Omental fat pad (tissue), 4 donors: ENCODE results near the gene ABCC10. TPM values are rescaled to one million over a fixed set of nuclear protein-coding genes. Genes with fewer than 3 reads are reported as not detected.
"Not testable (repeated sequence)": the region's sequence is repeated elsewhere in the genome, so short reads cannot be mapped to it uniquely, and the experiment has no call there.

Experiments
- ATAC-seq: fragments of 150-250 bp; one replicate; pipeline ENCODE4 v1.9.1; 2016; ENCODE audit warnings: mild to moderate bottlenecking, moderate library complexity; ENCODE audit not compliant: low FRiP score
- DNase-seq: peaks from one replicate; pipeline ENCODE4 v3.0.0-alpha.2; 2019; ENCODE audit warnings: low spot score
- total RNA-seq, 4 donors: library from RNA; depleted of rRNA; stranded (reverse); fragments of >200 nt; gene quantifications; one replicate each; pipeline ENCODE4 v1.1.0, GENCODE V29; 2016
- TF ChIP-seq, protein P1 (sequence below), 3 donors: fragments of 450-650 bp; IDR thresholded peaks; one replicate each; pipeline ENCODE4 v1.5.1; 2016 to 2017; ENCODE audit warnings: antibody characterized with exemption in 3 of 3, mild to moderate bottlenecking in 3 of 3, moderate library complexity in 2 of 3

ABCC10 gene
- total RNA-seq, 4 donors from 2014 or later, result 11.5 to 21.9 (median 14.2) TPM

DNA sequence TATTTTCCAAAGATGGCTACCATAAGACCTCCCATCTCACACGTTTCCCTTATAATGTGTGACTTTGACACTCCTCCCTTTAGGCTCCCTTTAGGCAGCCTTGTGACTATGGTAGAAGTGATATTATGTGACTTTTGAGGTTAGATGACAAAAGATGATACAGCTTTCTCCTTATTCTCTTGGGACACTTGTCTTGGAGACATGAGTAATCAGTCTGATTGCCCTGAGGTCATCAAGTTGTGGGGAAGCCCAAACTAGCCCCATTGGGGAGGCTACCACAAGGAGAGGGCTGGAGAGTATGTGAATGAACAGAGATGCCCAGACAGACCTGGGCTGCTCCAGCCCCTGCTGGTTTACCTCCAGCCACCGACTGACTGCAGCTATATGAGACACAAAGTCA is 38.6 kb downstream of the ABCC10 start:
- TF ChIP-seq, protein P1, sequence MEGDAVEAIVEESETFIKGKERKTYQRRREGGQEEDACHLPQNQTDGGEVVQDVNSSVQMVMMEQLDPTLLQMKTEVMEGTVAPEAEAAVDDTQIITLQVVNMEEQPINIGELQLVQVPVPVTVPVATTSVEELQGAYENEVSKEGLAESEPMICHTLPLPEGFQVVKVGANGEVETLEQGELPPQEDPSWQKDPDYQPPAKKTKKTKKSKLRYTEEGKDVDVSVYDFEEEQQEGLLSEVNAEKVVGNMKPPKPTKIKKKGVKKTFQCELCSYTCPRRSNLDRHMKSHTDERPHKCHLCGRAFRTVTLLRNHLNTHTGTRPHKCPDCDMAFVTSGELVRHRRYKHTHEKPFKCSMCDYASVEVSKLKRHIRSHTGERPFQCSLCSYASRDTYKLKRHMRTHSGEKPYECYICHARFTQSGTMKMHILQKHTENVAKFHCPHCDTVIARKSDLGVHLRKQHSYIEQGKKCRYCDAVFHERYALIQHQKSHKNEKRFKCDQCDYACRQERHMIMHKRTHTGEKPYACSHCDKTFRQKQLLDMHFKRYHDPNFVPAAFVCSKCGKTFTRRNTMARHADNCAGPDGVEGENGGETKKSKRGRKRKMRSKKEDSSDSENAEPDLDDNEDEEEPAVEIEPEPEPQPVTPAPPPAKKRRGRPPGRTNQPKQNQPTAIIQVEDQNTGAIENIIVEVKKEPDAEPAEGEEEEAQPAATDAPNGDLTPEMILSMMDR (IDR thresholded peaks at IDR 0.05), result no peak
- DNase-seq (no peak), ATAC-seq (no peak)

DNA sequence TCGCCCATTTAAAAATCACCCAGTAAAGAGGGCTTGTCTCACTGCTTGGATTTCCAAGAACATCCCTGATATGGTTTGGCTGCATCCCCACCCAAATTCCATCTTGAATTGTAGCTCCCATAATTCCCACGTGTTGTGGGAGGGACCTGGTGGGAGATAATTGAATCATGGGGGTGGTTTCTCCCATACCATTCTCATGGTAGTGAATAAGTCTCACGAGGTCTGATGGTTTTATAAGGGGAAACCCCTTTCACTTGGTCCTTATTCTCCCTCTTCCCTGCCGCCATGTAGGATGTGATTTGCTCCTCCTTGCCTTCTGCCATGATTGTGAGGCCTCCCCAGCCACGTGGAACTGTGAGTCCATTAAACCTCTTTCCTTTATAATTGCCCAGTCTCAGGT is 39.9 kb downstream of the ABCC10 start:
- DNase-seq, ATAC-seq: not testable (repeated sequence)

DNA sequence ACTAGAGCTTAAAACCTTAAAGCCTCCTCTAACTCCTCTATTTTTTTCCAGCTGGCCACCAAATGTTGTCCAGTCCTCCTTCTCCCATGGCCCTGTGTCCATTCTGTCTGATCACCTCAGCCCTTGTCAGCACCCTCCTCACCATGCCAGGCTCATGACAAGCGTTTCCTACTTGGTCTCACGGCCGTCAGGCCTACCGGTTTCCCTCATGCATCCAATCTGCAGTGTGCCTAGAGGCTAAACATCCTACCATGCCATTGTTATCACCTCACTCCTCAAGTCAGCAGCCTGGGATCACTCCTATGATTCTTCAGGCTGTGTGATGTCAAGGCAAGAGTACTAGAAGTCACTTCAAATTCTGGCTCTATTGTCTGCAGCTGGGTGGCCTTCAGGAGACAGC is 40.4 kb downstream of the ABCC10 start:
- ATAC-seq (no peak), DNase-seq (no peak)
- TF ChIP-seq, protein P1 (IDR thresholded peaks at IDR 0.05), result no peak

DNA sequence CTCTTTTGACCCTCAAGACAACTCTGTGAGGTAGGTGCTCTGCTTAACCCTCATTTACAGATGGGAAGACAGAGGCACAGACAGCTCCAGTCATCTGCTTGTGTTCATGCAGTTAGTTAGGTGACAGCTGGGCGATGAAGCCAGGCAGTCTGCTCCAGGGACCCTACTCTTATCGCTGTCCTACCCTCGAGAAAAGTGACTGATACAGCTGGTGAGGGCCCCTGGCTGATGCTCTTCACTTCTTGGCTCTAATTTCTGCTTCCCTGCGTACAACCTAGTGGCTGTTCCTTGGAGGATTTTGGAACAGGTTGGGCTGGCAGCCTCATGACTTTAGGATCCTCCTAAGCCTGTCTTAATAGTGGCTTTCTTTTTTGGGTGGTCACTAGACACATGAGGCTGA is 40.9 kb downstream of the ABCC10 start:
- DNase-seq (no peak), ATAC-seq (no peak)
- TF ChIP-seq, protein P1 (IDR thresholded peaks at IDR 0.05), result no peak

DNA sequence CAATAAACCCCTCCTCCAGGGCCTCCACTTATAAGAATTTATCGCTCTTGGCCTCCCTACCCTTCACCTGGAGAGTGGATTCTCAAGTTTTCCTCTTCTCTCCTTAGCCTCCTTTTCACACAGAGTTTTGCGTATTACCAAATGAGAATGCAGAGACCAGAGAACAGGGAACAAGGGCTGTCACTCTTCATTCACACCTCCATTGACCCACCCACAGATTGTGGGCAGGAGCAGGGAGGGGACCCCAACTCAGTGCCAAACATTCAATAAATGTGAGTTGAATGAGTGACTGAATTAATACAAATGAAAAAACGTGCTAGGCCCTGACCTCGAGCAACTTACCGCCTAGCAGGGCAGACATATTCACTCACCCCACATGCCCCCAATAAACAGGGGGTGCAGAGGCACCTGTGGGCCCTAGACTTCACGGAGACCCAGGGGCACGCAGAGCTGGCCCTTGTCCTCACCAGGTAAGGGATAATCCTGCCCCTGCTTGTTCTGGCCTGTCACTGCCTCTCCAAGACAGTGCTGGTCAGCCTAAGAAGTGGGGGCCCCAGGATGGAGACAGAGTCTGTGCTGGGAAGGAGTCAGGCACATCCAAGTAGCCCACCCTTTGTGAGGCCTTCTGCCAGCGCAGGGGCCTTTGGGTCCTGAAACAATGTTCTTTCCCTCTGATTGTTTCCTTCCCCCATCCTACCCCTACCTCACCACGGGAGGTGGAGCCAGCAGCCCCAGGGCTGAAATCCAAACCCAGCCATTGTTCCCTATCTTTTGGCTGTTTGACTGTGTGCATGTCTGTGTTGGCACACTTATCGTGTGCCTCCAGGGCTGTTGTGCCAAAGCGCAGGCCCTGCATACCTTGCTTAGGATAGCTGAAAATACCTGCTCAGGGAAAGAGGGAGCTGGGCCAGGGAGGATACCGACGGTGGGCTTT is 41.7 kb downstream of the ABCC10 start:
- DNase-seq (no peak), ATAC-seq (no peak)
- TF ChIP-seq, protein P1 (IDR thresholded peaks at IDR 0.05), result no peak

DNA sequence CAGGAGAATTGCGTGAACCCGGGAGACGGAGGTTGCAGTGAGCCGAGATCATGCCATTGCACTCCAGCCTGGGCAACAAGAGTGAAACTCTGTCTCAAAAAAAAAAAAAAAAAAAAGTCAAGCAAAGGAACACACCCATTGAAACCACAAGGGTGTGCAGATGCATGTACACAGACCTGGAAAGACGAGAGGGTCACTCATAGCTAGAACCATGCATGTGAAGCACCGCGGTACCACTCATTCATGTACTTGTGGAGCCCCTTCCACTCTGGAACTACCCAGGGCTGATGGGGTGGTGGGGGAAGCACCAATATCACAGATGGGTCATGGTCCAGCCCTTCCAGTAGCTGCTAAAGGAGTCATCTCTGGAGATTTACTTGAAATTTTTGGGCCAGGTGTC is 42.6 kb downstream of the ABCC10 start:
- TF ChIP-seq, protein P1 (IDR thresholded peaks at IDR 0.05), result no peak
- no peak for DNase-seq
- no peak for ATAC-seq

DNA sequence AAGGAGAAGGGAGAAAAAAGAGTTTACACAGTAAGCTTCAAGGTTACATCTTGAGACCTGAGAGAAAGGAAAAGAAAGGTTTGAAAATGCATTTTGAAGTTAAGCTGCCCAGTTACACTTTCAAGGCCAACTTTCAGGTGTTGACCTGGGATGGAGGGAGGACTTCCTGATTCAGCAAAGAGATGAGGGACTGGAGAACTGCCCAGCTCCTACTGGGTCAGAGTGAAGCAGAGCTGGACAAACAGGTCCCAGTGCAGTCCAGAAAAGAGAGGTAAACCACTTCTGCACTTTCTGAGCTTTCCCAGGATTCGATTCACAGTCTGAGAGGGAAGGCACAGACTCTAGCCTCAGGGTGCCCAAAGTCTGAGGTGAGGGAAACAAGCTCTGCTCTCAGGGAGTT is 44.1 kb downstream of the ABCC10 start:
- no peak for ATAC-seq
- TF ChIP-seq, protein P1 (IDR thresholded peaks at IDR 0.05), result no peak
- no peak for DNase-seq
